IPS-15b (cell line): ENCODE results near the gene NFE2.
A peak's percentile ranks its signal among the peaks of the same experiment; 100 is the strongest.

Source experiments
- H3K27me3 ChIP-seq: one replicate; pipeline ENCODE4 v1.6.1; 2013; ENCODE audit warnings: low read length; ENCODE audit not compliant: control insufficient read depth, insufficient read depth
- H3K36me3 ChIP-seq: one replicate; pipeline ENCODE4 v1.6.1; 2013; ENCODE audit warnings: low read length; ENCODE audit not compliant: control insufficient read depth, insufficient read depth
- H3K4me1 ChIP-seq: one replicate; pipeline ENCODE4 v1.6.1; 2013; ENCODE audit warnings: mild to moderate bottlenecking, low read length; ENCODE audit not compliant: control insufficient read depth, insufficient read depth
- H3K4me3 ChIP-seq: one replicate; pipeline ENCODE4 v1.5.1; 2013; ENCODE audit warnings: low read depth, low read length
- H3K9ac ChIP-seq: one replicate; pipeline ENCODE4 v1.6.1; 2013; ENCODE audit warnings: low read depth, mild to moderate bottlenecking, low read length
- H3K9me3 ChIP-seq: one replicate; pipeline ENCODE4 v1.6.1; 2013; ENCODE audit warnings: mild to moderate bottlenecking, low read length; ENCODE audit not compliant: control insufficient read depth, insufficient read depth

The NFE2 gene

GRCh38 chr12:54300732-54301427 lies at the start of gene NFE2:
TSS of gene NFE2 (minus strand) at chr12:54301015. CDS start at chr12:54295248, 5,767 bp downstream.
- peaks cover 18% of the 10 kb centered on the region for H3K27me3 ChIP-seq
- no peaks in the 10 kb centered on the region for H3K9me3 ChIP-seq
- H3K4me1 ChIP-seq, result peaks cover 26% of the 10 kb centered on the region
- H3K36me3 ChIP-seq, result no peaks in the 10 kb centered on the region
- H3K9ac ChIP-seq, result peak within 1 kb of the TSS; percentile 80
- H3K4me3 ChIP-seq, result peak within 1 kb of the TSS; percentile 73

- Histone ChIP-seq H3K27me3 (peaks cover 7% of the 10 kb centered on the region), H3K9ac (no peak overlapping the region), H3K9me3 (no peaks in the 10 kb centered on the region), H3K4me3 (no peak overlapping the region), H3K36me3 (peaks cover 22% of the 10 kb centered on the region), H3K4me1 (peaks cover 35% of the 10 kb centered on the region)
Observed at GRCh38 chr12:54349679-54350078, 48.9 kb upstream of the NFE2 start.

GRCh38 chr12:54349036-54349435 lies 48.2 kb upstream of the NFE2 start:
- H3K9me3 ChIP-seq, result no peaks in the 10 kb centered on the region
- no peak overlapping the region for H3K4me3 ChIP-seq
- H3K4me1 ChIP-seq, result peaks cover 34% of the 10 kb centered on the region
- H3K36me3 ChIP-seq, result peaks cover 22% of the 10 kb centered on the region
- no peak overlapping the region for H3K9ac ChIP-seq
- H3K27me3 ChIP-seq, result peaks cover 7% of the 10 kb centered on the region

GRCh38 chr12:54341378-54342300 lies 40.8 kb upstream of the NFE2 start:
- Histone ChIP-seq H3K9me3 (no peaks in the 10 kb centered on the region), H3K27me3 (no peaks in the 10 kb centered on the region), H3K36me3 (peaks cover 8% of the 10 kb centered on the region), H3K9ac (no peak overlapping the region), H3K4me3 (no peak overlapping the region), H3K4me1 (no peaks in the 10 kb centered on the region)

GRCh38 chr12:54340846-54341245 lies 40.0 kb upstream of the NFE2 start:
- H3K4me1 ChIP-seq, result no peaks in the 10 kb centered on the region
- H3K27me3 ChIP-seq, result no peaks in the 10 kb centered on the region
- H3K9me3 ChIP-seq, result no peaks in the 10 kb centered on the region
- no peak overlapping the region for H3K9ac ChIP-seq
- H3K4me3 ChIP-seq, result no peak overlapping the region
- peaks cover 8% of the 10 kb centered on the region for H3K36me3 ChIP-seq

GRCh38 chr12:54338698-54339296 lies 38.0 kb upstream of the NFE2 start:
- H3K9ac ChIP-seq, result no peak overlapping the region
- no peaks in the 10 kb centered on the region for H3K27me3 ChIP-seq

GRCh38 chr12:54337854-54338650 lies 37.2 kb upstream of the NFE2 start:
- Histone ChIP-seq H3K36me3 (peaks cover 8% of the 10 kb centered on the region), H3K9ac (no peak overlapping the region)

More at GRCh38 chr12:54338698-54339296, 38.0 kb upstream of the NFE2 start:
- Histone ChIP-seq H3K36me3 (peaks cover 8% of the 10 kb centered on the region), H3K4me1 (no peaks in the 10 kb centered on the region), H3K9me3 (no peaks in the 10 kb centered on the region), H3K4me3 (no peak overlapping the region)

GRCh38 chr12:54337280-54337842 lies 36.5 kb upstream of the NFE2 start:
- Histone ChIP-seq H3K4me3 (no peak overlapping the region), H3K27me3 (no peaks in the 10 kb centered on the region), H3K4me1 (no peaks in the 10 kb centered on the region), H3K36me3 (peaks cover 3% of the 10 kb centered on the region), H3K9ac (no peak overlapping the region), H3K9me3 (no peaks in the 10 kb centered on the region)

More at GRCh38 chr12:54337854-54338650, 37.2 kb upstream of the NFE2 start:
- H3K4me3 ChIP-seq, result no peak overlapping the region
- no peaks in the 10 kb centered on the region for H3K9me3 ChIP-seq
- no peaks in the 10 kb centered on the region for H3K27me3 ChIP-seq
- H3K4me1 ChIP-seq, result no peaks in the 10 kb centered on the region

GRCh38 chr12:54333420-54334034 lies 32.7 kb upstream of the NFE2 start:
- H3K9ac ChIP-seq, result no peak overlapping the region
- no peaks in the 10 kb centered on the region for H3K9me3 ChIP-seq
- H3K4me3 ChIP-seq, result no peak overlapping the region
- no peaks in the 10 kb centered on the region for H3K36me3 ChIP-seq
- peaks cover 9% of the 10 kb centered on the region for H3K4me1 ChIP-seq
- H3K27me3 ChIP-seq, result no peaks in the 10 kb centered on the region

GRCh38 chr12:54331461-54331860 lies 30.6 kb upstream of the NFE2 start:
- no peak overlapping the region for H3K4me3 ChIP-seq
- H3K4me1 ChIP-seq, result peaks cover 9% of the 10 kb centered on the region
- no peaks in the 10 kb centered on the region for H3K27me3 ChIP-seq
- H3K9ac ChIP-seq, result no peak overlapping the region
- H3K36me3 ChIP-seq, result no peaks in the 10 kb centered on the region
- H3K9me3 ChIP-seq, result no peaks in the 10 kb centered on the region
